Coronary artery (tissue), 2 donors: ENCODE data around the gene OR52I2.
A peak's percentile ranks its signal among the peaks of the same experiment; 100 is the strongest.

Experiments
- DNase-seq: peaks from one replicate; pipeline ENCODE4 v3.0.0-alpha.2; 2017; ENCODE audit warnings: low spot score
- H3K27ac ChIP-seq, 2 donors: fragments of 200-600 bp; sonication (generic); one replicate each; pipeline ENCODE4 v1.5.1; 2016 to 2019
- H3K4me3 ChIP-seq: fragments of 200-600 bp; sonication (generic); 2 replicates; pipeline ENCODE4 v1.5.1; 2016; ENCODE audit warnings: mild to moderate bottlenecking, moderate library complexity
- TF ChIP-seq, protein P1 (sequence below): fragments of 200-600 bp; sonication (generic); IDR thresholded peaks from one replicate; pipeline ENCODE4 v1.5.1; 2019; ENCODE audit warnings: antibody characterized with exemption

Gene OR52I2

DNA sequence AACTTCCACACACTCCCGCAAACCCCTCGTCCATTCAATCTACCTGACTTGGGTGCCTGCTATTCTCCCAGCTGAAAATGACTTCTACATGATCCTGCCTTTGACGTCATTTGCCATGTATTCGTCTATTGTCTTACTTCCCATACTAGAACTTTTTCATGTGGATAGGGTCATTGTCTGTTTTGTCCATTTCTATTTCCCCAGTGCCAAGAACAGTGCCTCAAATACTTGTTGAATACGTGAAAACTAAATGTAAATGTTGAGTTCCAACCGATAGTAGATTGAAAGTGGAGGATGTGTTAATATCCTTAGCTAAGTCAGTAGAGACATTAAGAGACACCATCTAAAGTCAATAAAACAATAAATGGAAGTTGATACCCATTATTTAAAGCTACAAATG, 25.6 kb downstream of the OR52I2 start:
- TF ChIP-seq, protein P1, sequence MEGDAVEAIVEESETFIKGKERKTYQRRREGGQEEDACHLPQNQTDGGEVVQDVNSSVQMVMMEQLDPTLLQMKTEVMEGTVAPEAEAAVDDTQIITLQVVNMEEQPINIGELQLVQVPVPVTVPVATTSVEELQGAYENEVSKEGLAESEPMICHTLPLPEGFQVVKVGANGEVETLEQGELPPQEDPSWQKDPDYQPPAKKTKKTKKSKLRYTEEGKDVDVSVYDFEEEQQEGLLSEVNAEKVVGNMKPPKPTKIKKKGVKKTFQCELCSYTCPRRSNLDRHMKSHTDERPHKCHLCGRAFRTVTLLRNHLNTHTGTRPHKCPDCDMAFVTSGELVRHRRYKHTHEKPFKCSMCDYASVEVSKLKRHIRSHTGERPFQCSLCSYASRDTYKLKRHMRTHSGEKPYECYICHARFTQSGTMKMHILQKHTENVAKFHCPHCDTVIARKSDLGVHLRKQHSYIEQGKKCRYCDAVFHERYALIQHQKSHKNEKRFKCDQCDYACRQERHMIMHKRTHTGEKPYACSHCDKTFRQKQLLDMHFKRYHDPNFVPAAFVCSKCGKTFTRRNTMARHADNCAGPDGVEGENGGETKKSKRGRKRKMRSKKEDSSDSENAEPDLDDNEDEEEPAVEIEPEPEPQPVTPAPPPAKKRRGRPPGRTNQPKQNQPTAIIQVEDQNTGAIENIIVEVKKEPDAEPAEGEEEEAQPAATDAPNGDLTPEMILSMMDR = no peak
- Histone ChIP-seq H3K27ac (peak overlapping the region in 1 of 2 donors; percentile 87), H3K4me3 (peak overlapping the region; percentile 72)
- no peak for DNase-seq

DNA sequence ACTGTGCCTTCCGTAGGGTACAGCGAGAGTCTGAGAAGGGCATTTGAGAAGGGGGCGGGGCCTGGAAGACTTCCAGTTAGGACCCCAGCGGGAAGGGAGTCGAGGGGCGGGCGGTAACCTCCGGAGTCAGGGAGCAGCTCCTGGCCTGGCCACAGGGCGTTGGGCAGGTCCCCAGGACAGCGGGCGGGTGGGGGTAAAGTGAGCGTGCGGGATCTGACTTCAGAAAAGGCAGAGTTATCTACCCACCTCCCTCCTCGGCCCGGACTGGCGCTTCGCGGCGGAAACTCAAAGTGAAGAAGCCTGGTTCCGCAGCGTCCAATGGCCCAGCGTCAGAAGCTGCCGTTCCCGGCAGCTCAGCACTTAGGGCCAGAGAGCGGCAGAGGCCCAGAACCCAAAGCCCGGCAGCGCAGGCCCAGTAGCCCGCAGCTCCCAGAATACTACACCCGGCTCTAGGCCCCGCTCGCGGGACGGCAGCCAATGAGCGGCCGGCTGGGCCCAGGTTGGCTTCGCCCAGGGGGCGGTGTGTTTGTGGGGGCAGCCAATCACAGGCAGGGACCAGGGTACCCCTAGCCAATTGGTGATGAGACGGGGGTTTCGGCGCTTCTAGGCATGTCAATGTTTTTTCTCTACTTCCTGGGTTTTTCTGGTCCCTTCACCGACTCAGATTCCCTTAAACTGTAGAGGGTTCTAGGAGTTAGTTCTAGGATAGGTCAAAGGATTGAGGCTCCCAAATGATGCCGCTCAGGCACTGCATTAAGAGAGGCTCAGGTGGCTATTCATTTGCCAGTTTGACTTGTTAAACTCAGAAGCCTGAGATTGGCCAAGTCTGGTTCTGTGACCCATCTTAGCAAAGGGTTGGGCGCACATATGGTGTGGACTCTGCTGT, 26.5 kb downstream of the OR52I2 start, which contains the start of gene TRIM68:
TRIM68 (minus strand) TSS at position 451 of the 886 bp plus-strand sequence. CDS start 2,727 bp downstream, outside the sequence.
- H3K27ac ChIP-seq = peak within 1 kb of the TSS; percentile 87 to 90

DNA sequence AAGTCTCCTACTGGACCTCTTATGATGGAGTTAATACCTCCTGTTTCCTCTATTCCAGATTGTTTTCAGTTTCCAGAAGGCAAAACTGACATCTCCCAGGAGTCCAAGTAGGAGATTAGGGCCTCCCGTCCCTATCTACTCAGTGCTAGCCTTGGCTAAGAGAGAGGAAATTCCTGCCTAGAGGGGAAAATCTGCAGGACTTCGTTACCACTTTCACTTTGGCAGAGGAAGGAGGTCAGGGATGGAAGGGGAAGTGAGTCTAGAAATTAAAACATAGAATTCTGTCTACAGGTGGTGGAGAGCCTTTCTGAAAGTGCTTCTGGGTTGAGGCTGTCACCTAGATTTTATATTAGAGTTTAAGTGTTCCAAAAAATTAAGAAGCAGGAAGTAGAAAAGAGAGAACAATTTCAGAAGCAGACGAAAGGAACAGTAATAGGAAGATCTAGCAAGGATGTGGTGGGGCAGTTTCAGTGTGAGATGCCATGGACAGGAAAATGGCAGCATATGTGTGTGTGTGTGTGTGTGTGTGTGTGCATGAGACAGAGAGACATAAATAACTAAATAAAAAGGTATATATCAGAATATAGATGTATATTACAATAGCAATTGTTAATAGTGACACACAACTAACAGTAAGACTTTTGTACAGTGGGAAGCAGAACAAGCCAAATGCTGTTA, 28.9 kb downstream of the OR52I2 start:
- no peak for DNase-seq
- Histone ChIP-seq H3K27ac (peak overlapping the region in 1 of 2 donors; percentile 54), H3K4me3 (peak overlapping the region; percentile 58)
- TF ChIP-seq, protein P1 = no peak

More for the DNA sequence above, 26.5 kb downstream of the OR52I2 start, which contains the start of gene TRIM68:
- TF ChIP-seq, protein P1 = no peak
- H3K4me3 ChIP-seq = peak within 1 kb of the TSS; percentile 72
- DNase-seq = peak; percentile 98

DNA sequence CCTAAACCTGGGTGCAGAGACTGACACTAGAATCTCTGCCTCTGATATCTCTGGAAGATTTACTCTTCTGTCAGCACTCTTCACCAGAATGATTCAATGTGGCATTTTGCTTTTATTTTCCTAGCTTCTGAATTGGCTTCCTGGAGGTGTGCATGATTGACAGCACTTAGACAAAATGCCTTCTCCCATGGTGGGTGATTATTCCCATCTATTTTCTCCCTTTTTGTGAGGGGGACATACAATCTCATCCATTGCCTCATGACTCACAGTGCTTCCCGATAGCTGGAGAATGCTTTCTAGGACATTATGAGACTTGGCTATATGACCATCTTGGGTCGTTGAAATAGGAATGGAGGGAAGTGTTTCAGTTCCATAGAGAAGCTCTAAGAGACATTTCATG, 30.4 kb downstream of the OR52I2 start:
- TF ChIP-seq, protein P1 = no peak
- Histone ChIP-seq H3K4me3 (no peak overlapping the region), H3K27ac (no peak overlapping the region)
- DNase-seq = no peak

DNA sequence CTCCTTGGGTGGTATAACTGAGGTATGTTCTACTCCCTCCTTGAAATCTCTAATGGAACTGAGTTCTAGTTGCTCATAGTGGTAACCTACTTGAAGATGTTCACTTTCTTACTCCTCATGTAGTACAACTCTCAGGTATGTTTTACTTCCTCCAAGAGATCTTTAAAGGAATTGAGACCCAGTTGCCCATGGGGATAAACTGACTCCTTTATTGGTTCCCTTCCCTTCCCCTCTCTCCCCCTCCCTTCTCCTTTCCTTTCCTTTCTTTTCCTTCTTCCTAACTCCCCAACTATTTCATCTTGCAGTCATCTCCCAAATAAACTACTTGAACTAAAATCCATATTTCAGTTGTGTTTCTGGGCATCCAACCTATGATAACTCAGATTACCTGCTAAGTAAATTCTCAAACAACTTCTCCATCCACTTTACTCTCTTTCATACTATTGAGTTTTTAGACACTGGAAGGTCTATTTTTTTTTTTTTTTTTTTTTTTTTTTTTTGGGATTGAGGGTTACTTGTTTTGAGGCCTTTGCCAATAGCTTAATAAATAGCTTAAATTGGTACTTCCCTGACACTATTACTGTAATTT, 34.4 kb downstream of the OR52I2 start:
- no peak for DNase-seq
- Histone ChIP-seq H3K27ac (no peak overlapping the region), H3K4me3 (no peak overlapping the region)
- TF ChIP-seq, protein P1 = no peak

DNA sequence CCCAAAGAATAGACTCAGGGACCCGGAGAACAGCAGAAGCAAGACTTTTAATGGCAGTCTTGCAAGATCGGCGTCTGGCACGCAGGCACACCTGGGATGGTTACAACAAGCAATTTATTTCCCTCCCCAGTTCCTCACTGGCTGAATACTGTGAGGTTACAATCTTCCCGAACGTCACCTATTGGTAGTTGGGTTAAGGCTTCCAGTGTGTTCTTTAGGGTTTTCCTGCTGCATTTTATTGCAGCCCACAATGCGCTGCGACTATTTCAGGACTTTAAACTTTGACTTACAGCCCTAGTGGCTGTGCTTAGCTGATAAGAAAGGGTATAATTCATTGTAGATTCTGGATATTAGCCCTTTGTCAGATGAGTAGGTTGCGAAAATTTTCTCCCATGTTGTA, 38.0 kb downstream of the OR52I2 start:
- Histone ChIP-seq H3K27ac (no peak overlapping the region), H3K4me3 (no peak overlapping the region)
- no peak for DNase-seq
- TF ChIP-seq, protein P1 = no peak
